ENCODE data around the gene NDUFAF4.

The NDUFAF4 gene

GRCh38 chr6:96897396-96898240 lies at the start of gene NDUFAF4:
Gene NDUFAF4, minus strand, starts transcription at chr6:96897891. Its CDS starts 90 bp downstream, at chr6:96897801.
- peak; percentile 72 for DNase-seq (ENCODE audit: low read depth)

GRCh38 chr6:96947055-96947454 lies 49.4 kb upstream of the NDUFAF4 start:
- no peak for DNase-seq (ENCODE audit: low read depth)

GRCh38 chr6:96943555-96944215 lies 46.0 kb upstream of the NDUFAF4 start:
- no peak for DNase-seq (ENCODE audit: low read depth)

GRCh38 chr6:96942676-96943075 lies 45.0 kb upstream of the NDUFAF4 start:
- DNase-seq (ENCODE audit: low read depth): no peak

- no peak for DNase-seq (ENCODE audit: low read depth)
These were observed 42.6 kb upstream of the NDUFAF4 start for GRCh38 chr6:96940322-96940721.

GRCh38 chr6:96939007-96939805 lies 41.5 kb upstream of the NDUFAF4 start:
- DNase-seq (ENCODE audit: low read depth): no peak

GRCh38 chr6:96934087-96934486 lies 36.4 kb upstream of the NDUFAF4 start:
- DNase-seq (ENCODE audit: low read depth): no peak

GRCh38 chr6:96931198-96931597 lies 33.5 kb upstream of the NDUFAF4 start:
- DNase-seq (ENCODE audit: low read depth): no peak

- no peak for DNase-seq (ENCODE audit: low read depth)
These were observed 32.0 kb upstream of the NDUFAF4 start for GRCh38 chr6:96929741-96930140.

GRCh38 chr6:96927660-96928059 lies 30.0 kb upstream of the NDUFAF4 start:
- DNase-seq (ENCODE audit: low read depth): no peak

- no peak for DNase-seq (ENCODE audit: low read depth)
These were observed 28.7 kb upstream of the NDUFAF4 start for GRCh38 chr6:96926425-96926824.

GRCh38 chr6:96925290-96925687 lies 27.6 kb upstream of the NDUFAF4 start:
- no peak for DNase-seq (ENCODE audit: low read depth)

- DNase-seq (ENCODE audit: low read depth): no peak
These were observed 26.3 kb upstream of the NDUFAF4 start for GRCh38 chr6:96923871-96924493.

- DNase-seq (ENCODE audit: low read depth): no peak
These were observed 25.7 kb upstream of the NDUFAF4 start for GRCh38 chr6:96923400-96923799.

GRCh38 chr6:96917098-96917497 lies 19.4 kb upstream of the NDUFAF4 start:
- no peak for DNase-seq (ENCODE audit: low read depth)

- DNase-seq (ENCODE audit: low read depth): no peak
These were observed 15.9 kb upstream of the NDUFAF4 start for GRCh38 chr6:96913621-96914020.

GRCh38 chr6:96911751-96912150 lies 14.1 kb upstream of the NDUFAF4 start:
- DNase-seq (ENCODE audit: low read depth): no peak

- DNase-seq (ENCODE audit: low read depth): no peak
These were observed 13.5 kb upstream of the NDUFAF4 start for GRCh38 chr6:96911171-96911570.

- DNase-seq (ENCODE audit: low read depth): no peak
These were observed 12.1 kb upstream of the NDUFAF4 start for GRCh38 chr6:96909811-96910210.

- no peak for DNase-seq (ENCODE audit: low read depth)
These were observed 9.8 kb upstream of the NDUFAF4 start for GRCh38 chr6:96907498-96907897.

GRCh38 chr6:96900873-96901272 lies 3.2 kb upstream of the NDUFAF4 start:
- DNase-seq (ENCODE audit: low read depth): no peak

- DNase-seq (ENCODE audit: low read depth): no peak
These were observed 1.8 kb upstream of the NDUFAF4 start for GRCh38 chr6:96899451-96899998.
